Aorta (tissue), 5 donors: ENCODE results near the gene DTX3. TPM values are rescaled to one million over a fixed set of nuclear protein-coding genes. Genes with fewer than 3 reads are reported as not detected.
"Not testable (repeated sequence)": the region's sequence is repeated elsewhere in the genome, so short reads cannot be mapped to it uniquely, and the experiment has no call there.

Experiments
- ATAC-seq: fragments of 200-7000 bp; cut with Tn5 transposase; one replicate; pipeline ENCODE4 v1.9.1; 2022; ENCODE audit warnings: moderate library complexity; ENCODE audit not compliant: low FRiP score
- DNase-seq, 2 donors: peaks; one replicate each; pipeline ENCODE4 v3.0.0-alpha.2; 2020
- H3K27ac ChIP-seq, 2 donors: one replicate each; pipeline ENCODE4 v1.5.1; 2013; ENCODE audit warnings: low read length in 2 of 2, mild to moderate bottlenecking in 2 of 2, moderate library complexity in 2 of 2, control low read depth in 1 of 2, inconsistent platforms in 1 of 2, low read depth in 1 of 2
- H3K27me3 ChIP-seq, 2 donors: one replicate each; pipeline ENCODE4 v1.6.1; 2013; ENCODE audit warnings: control low read depth in 1 of 2, low read length in 1 of 2, mild to moderate bottlenecking in 1 of 2, moderate library complexity in 1 of 2; ENCODE audit not compliant: insufficient read depth in 2 of 2, control insufficient read depth in 1 of 2
- H3K36me3 ChIP-seq, 2 donors: one replicate each; pipeline ENCODE4 v1.6.1; 2013; ENCODE audit warnings: control low read depth in 1 of 2, low read length in 1 of 2, mild to moderate bottlenecking in 1 of 2; ENCODE audit not compliant: insufficient read depth in 2 of 2, control insufficient read depth in 1 of 2
- H3K4me1 ChIP-seq, 2 donors: one replicate each; pipeline ENCODE4 v1.6.1; 2013; ENCODE audit warnings: low read length in 2 of 2, control low read depth in 1 of 2, mild to moderate bottlenecking in 1 of 2, moderate library complexity in 1 of 2; ENCODE audit not compliant: insufficient read depth in 2 of 2, control insufficient read depth in 1 of 2
- H3K4me3 ChIP-seq, 2 donors: one replicate each; pipeline ENCODE4 v1.5.1; 2013; ENCODE audit warnings: low read length in 2 of 2, control low read depth in 1 of 2, mild to moderate bottlenecking in 1 of 2
- H3K9me3 ChIP-seq: one replicate; pipeline ENCODE4 v1.6.1; 2013; ENCODE audit warnings: mild to moderate bottlenecking, low read length; ENCODE audit not compliant: control insufficient read depth
- WGBS, 2 donors: extraction: QIAGEN DNeasy Blood & Tissue Kit; methylation state at CpG; one replicate each; pipeline ENCODE4 v1.1.7; 2013; 5-methylcytosine and 5-hydroxymethylcytosine counted together
- intact Hi-C, 2 donors: fragments of 100-400 bp; cut with DNase I; formaldehyde crosslinking; loops; one replicate each; pipeline versions ENCODE4 v1.14.2 to v1.15.0; 2022
- polyA plus RNA-seq, 2 donors: library from polyadenylated mRNA; stranded (reverse); fragments of 200-250 nt; gene quantifications; one replicate each; pipeline ENCODE4 v1.2.3, GENCODE V29; 2013
- total RNA-seq, 2 donors: library from RNA; stranded (reverse); fragmentation: NEBNext Ultra II Directional; extraction: Animal tissue kit (Norgen Biotek cat#: 25700); gene quantifications; one replicate each; pipeline ENCODE4 v1.2.1, GENCODE V29; 2021
- donor health status: healthy with polysubstance abuse.
- donor health status: Bipolar disorder and iron deficiency.
- donor health status: DM: no; HTN: no; CAD: no.
- donor health status: DM: no; HTN: no; CAD: no.
- donor health status: DM: yes; HTN: yes; CAD: no.

Gene DTX3
- total and polyA plus RNA-seq, 4 donors = 14.0 to 123 (median 47.3) TPM

GRCh38 chr12:57641699-57642442 lies 37.2 kb downstream of the DTX3 start:
- ATAC-seq (no peak), DNase-seq (no peak)
- Histone ChIP-seq H3K36me3 (no peaks in the 10 kb centered on the region), H3K9me3 (no peaks in the 10 kb centered on the region), H3K27me3 (peaks cover 0 to 1% of the 10 kb centered on the region in 2 donors), H3K27ac (no peak overlapping the region), H3K4me3 (no peak overlapping the region), H3K4me1 (no peaks in the 10 kb centered on the region)
- WGBS, 2 donors = 42 to 47% methylated on average over 5 of the region's 5 CpGs
- intact Hi-C loops = no loop called here

- intact Hi-C loops, H3K27ac ChIP-seq, DNase-seq, H3K9me3 ChIP-seq, H3K36me3 ChIP-seq, H3K27me3 ChIP-seq, ATAC-seq, H3K4me3 ChIP-seq, H3K4me1 ChIP-seq: not testable (repeated sequence)
- 67 to 71% methylated on average over 11 to 13 of the region's 13 CpGs for WGBS, 2 donors
Observed at GRCh38 chr12:57645990-57646658, 41.5 kb downstream of the DTX3 start.

GRCh38 chr12:57646659-57647049 lies 42.0 kb downstream of the DTX3 start:
- H3K4me1 ChIP-seq, intact Hi-C loops, H3K36me3 ChIP-seq, H3K4me3 ChIP-seq, H3K9me3 ChIP-seq, DNase-seq, H3K27ac ChIP-seq, ATAC-seq, H3K27me3 ChIP-seq: not testable (repeated sequence)
- WGBS, 2 donors = 89 to 100% methylated on average over 3 to 10 of the region's 15 CpGs

GRCh38 chr12:57654042-57654441 lies 49.4 kb downstream of the DTX3 start:
- 45 to 57% methylated on average over 3 of the region's 3 CpGs for WGBS, 2 donors
- H3K27ac ChIP-seq = no peak overlapping the region
- intact Hi-C loops = no loop called here

GRCh38 chr12:57655541-57656240 lies 51.1 kb downstream of the DTX3 start:
- Histone ChIP-seq H3K36me3 (no peaks in the 10 kb centered on the region), H3K4me1 (no peaks in the 10 kb centered on the region), H3K27ac (no peak overlapping the region), H3K9me3 (no peaks in the 10 kb centered on the region), H3K27me3 (no peaks in the 10 kb centered on the region), H3K4me3 (no peak overlapping the region)
- WGBS, 2 donors = 80% methylated on average over 20 to 23 of the region's 23 CpGs
- DNase-seq (no peak), ATAC-seq (no peak)
- intact Hi-C loops = no loop called here

More at GRCh38 chr12:57654042-57654441, 49.4 kb downstream of the DTX3 start:
- Histone ChIP-seq H3K27me3 (no peaks in the 10 kb centered on the region), H3K9me3 (no peaks in the 10 kb centered on the region), H3K4me3 (no peak overlapping the region), H3K36me3 (no peaks in the 10 kb centered on the region), H3K4me1 (no peaks in the 10 kb centered on the region)
- DNase-seq (no peak), ATAC-seq (no peak)

- H3K27me3 ChIP-seq, DNase-seq, H3K36me3 ChIP-seq, intact Hi-C loops, H3K9me3 ChIP-seq, H3K4me3 ChIP-seq, H3K27ac ChIP-seq, ATAC-seq, H3K4me1 ChIP-seq: not testable (repeated sequence)
- 79 to 85% methylated on average over 4 of the region's 4 CpGs for WGBS, 2 donors
Observed at GRCh38 chr12:57656408-57656807, 51.8 kb downstream of the DTX3 start.

- no peaks in the 10 kb centered on the region for H3K27me3 ChIP-seq
- no peak for ATAC-seq
- 57 to 63% methylated on average over 3 of the region's 3 CpGs for WGBS, 2 donors
- H3K4me3 ChIP-seq = no peak overlapping the region
- DNase-seq = no peak
- no peaks in the 10 kb centered on the region for H3K9me3 ChIP-seq
- H3K36me3 ChIP-seq = no peaks in the 10 kb centered on the region
- intact Hi-C loops = no loop called here
- H3K27ac ChIP-seq = no peak overlapping the region
- no peaks in the 10 kb centered on the region for H3K4me1 ChIP-seq
Observed at GRCh38 chr12:57657744-57658143, 53.1 kb downstream of the DTX3 start.

GRCh38 chr12:57658890-57659289 lies 54.3 kb downstream of the DTX3 start:
- H3K4me1 ChIP-seq = no peaks in the 10 kb centered on the region
- no peak overlapping the region for H3K27ac ChIP-seq
- 31 to 45% methylated on average over 3 of the region's 3 CpGs for WGBS, 2 donors
- ATAC-seq (no peak), DNase-seq (no peak)
- H3K9me3 ChIP-seq = no peaks in the 10 kb centered on the region
- H3K36me3 ChIP-seq = no peaks in the 10 kb centered on the region
- no peaks in the 10 kb centered on the region for H3K27me3 ChIP-seq
- H3K4me3 ChIP-seq = no peak overlapping the region
- intact Hi-C loops = no loop called here
